Activated naive CD4-positive, alpha-beta T cell (primary cell): ENCODE measurements around the gene TP53TG5.

Experiments
- DNase-seq, 4 experiments: peaks; one replicate each; lab custom pipeline; 2025; lab: John Stamatoyannopoulos, UW

Gene TP53TG5

DNA sequence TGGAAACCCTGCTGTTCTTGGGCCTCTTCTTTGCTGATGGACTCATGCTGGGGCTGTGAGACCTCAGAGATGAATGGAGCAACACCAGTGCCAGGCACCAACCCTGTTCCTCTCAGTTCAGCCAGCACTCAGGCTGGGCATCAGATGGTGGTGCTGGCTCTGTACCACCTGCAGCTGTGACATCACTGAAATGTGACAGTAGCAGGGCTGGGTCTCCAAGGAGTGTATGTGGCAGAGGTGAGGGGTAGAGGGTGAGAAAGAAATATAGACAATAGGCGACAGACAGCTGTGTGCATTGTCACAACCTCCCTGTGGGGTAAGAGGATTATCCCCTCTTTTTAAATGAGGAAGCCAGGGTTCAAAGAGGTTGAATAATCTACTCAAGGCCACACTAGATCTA, at the start of gene TP53TG5:
Gene TP53TG5, minus strand, starts transcription at position 135 of the 400 bp plus-strand sequence. Its CDS starts 89 bp downstream, at position 46.
- DNase-seq = no peak

DNA sequence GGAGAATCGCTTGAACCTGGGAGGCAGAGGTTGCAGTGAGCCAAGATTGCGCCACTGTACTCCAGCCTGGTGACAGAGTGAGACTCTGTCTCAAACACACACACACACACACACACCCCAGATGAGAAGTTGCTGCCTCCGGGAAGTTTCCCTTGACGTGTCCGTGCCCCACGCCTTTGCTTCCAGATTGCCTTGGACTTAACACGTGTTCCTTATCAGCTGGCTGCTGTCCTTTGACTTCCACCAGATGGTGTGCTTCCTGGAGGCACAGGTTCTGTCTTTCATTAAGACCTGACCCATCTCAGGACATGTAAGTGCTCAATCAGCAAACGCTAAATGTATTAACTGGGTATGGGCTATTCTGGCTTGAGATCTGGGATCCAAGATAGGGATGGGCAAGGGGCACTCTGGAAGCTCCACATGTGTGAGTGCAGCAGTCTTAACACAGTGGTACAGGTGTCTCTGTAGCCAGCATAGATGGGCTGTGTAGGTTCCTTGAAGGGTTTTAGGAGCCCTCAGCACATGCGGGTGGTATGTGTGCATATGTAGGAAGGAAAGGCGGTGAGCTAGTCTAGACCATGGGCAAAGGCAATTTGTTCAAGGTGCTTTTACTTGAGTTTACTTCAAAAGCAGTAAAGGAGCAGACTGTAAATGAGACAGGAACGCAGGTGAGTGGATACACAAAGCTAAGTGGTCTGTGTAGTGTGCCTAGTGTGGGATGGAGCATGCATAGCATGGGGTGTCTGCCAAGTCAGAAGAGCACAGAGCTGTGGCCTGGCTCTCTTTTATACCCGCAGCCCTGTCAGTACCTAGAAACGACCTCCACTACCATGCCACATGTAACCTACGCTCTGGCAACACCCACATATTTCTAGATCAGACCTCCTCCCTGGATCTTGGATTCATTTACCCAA, 49.4 kb upstream of the TP53TG5 start:
- DNase-seq = no peak

DNA sequence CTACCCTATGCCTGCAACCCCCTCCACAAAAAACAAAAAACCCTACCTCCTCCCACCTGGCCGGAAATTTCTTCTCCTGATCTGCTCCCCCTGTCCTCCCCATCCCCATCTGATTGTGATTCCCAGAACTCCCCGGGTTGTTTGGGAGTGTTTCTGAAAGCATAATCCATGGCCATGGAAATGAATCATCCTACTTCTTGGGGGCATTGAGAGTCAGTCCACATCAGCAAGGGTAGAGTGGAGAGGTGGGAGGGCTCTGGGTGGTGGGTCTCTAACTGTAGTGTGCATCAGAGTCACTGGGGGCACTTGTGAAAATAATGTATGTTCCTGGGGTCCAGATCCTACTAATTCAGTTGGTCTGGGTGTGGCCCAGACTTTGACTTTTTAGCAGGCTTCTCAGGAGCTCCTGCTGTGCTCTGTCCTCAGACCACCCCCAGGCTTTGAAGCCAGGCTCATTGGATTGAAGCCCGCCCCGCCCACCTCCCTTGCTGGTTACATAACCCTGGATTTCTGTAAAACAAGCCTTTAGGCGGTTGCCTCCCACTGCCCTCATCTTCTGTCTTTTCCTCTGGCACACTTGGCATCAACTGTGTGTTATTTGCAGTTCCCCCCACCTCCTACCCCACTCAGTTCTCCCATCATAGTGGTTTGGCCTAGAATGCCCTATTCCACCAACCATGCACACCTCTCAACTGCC, 48.3 kb upstream of the TP53TG5 start:
- no peak for DNase-seq

DNA sequence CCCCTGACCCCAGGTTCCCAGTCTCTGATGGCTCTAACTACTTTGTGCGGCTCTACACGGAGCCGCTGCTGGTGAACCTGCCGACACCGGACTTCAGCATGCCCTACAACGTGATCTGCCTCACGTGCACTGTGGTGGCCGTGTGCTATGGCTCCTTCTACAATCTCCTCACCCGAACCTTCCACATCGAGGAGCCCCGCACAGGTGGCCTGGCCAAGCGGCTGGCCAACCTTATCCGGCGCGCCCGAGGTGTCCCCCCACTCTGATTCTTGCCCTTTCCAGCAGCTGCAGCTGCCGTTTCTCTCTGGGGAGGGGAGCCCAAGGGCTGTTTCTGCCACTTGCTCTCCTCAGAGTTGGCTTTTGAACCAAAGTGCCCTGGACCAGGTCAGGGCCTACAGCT, 47.4 kb upstream of the TP53TG5 start:
- DNase-seq = no peak

DNA sequence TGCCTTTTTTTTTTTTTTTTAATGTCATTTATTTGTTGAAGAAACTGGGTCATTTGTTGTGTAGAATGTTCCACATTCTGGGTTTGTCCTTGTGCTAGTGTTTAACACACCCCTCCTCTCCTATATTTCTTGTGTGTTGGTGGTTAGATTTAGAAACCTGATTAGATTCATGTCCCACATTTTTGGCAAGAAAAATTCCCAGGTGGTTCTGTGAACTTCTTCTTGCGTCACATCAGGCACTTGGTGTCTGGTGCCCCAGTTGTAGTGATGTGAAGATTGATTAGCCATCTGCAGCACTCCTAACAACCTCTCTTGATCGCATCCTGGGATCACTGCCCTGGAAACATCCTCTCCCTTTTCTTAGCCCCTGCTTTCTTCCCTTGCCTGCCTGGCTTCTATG, 45.6 kb upstream of the TP53TG5 start:
- no peak for DNase-seq

DNA sequence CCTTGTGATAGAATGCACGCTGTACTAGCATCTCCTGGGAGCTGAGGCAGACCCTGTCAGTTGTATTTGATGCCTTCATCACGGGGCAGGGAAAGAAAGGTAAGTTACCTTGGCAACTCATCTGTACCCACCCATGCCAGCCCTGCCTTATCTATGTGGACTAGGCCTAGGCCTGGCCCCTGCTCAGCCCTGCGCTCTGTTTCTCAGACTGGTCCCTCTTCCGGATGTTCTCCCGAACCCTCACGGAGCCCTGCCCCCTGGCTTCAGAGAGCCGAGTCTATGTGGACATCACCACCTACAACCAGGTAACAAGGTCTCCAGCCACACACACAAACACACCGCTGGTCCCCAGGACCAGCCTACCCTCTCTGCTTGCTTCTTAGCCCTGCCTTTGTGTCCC, 42.0 kb upstream of the TP53TG5 start:
- DNase-seq = no peak

DNA sequence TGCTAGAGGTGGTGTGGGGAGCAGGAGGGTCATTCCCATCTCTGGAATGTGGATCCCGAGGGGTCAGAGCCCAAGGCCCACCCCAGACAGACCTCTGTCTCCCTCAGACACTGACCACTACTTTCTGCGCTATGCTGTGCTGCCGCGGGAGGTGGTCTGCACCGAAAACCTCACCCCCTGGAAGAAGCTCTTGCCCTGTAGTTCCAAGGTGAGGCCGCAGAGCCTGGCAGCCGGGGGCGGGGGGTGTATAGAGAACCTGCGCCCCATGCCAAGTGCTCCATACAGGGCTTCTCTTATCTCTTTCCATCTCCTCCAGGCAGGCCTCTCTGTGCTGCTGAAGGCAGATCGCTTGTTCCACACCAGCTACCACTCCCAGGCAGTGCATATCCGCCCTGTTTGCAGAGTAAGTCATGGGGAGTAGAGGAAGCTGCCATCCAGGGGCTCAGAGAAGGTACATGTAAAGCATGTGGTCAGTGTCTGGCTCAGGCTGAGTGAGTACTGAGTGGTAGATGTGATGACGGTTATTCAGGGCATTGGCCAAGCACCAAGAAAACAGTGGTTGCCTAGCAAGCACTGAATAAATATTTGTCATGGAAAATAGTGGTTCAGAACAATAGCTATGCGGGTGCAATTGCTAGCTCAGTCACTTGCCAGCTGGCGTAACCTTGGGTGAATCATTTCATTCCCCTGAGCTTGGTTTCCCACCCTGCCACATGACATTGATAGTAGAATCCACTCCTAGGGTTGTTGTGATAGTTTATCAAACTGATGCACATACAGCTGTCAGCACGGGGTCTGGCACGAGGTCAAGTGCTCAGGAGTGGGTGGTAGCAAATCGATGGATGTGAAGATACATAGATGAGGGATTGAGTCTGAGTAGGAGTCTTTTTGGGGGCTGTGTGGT, 41.3 kb upstream of the TP53TG5 start:
- DNase-seq = no peak

DNA sequence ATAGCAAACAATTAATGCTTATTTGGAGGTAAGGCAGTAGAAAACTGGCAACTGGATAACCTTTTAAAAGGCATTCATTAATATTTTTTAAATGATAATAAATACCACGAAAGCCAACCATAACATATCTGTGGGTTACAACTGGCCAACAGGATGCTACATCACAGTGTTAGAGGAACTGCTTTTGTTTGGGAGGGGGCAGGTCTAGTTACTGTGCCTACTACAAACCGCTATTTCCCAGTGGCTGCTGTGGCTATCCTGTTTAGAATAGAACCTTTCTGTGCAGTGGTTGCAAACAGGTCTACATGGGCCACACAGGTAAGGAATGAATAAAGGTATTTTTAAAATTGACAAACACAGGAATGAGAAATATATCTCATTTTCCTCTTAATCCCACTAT, 38.8 kb upstream of the TP53TG5 start:
- DNase-seq = no peak

DNA sequence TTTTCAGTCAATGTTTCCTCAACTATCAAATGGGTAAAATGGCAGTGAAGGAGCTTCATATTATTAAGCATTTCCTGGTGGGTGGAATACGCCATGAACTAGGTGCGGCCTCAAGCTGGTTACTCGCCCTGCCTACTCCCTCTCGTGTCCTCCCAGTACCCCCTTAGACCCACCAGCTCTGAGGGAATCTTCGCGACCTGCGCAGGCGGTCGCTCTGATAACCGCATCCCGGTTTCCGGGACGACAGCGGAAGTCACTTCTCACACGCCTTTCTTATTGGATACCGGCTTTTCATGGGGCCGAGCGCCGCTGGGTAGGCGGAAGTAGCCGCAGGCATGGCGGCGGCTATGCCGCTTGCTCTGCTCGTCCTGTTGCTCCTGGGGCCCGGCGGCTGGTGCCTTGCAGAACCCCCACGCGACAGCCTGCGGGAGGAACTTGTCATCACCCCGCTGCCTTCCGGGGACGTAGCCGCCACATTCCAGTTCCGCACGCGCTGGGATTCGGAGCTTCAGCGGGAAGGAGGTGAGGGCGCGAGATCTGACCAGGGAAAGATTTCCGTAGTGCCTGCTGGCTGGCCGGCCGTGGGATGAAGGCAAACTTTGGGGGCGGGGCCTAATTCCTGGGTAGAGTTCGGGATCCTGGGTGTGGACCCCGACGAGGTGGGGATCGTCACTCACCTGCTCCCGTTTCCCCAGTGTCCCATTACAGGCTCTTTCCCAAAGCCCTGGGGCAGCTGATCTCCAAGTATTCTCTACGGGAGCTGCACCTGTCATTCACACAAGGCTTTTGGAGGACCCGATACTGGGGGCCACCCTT, 37.9 kb upstream of the TP53TG5 start, which contains the start of gene PIGT:
Gene PIGT, plus strand, starts transcription at position 320 of the 816 bp plus-strand sequence. Its CDS starts 16 bp downstream, at position 336.
- DNase-seq = peak; percentile 60 to 83 (median 72)

DNA sequence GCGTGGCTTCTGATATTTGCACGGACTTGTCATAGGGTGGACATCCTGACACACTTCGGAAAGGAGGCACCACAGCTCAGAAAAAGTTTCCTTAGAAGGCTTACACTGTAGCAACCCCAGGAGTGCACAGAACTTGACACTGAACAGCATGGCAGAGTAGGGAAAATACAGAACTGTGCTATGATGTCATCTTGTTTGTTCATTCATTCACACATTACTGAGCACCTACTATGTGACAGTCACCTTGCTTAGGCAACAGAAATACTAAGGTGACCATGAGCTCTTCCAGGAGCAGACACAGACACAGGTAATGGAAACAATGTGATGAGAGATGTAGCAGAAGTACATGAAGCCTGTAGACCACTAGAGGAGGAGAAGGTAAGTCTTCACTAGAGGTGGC, 35.4 kb upstream of the TP53TG5 start:
- no peak for DNase-seq

DNA sequence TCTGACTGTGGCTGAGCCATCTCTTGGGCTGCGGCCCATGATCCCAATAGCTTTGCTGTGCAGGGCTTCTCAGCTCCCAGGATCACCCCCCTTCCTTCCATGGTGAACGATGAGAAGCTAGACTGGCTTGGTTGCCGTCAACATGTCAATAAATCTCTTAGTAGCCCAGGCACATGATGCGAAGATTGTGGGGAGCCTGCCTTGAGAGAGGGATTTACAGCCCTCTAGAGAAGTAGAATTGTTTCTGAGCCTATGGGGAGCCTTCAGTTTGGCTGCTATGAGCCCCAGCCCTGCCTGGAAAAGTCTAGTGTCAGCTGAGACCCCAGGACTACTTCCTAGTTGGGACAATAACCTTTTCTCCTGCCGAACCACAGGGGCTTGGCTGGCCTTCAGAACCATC, 34.5 kb upstream of the TP53TG5 start:
- DNase-seq = no peak

DNA sequence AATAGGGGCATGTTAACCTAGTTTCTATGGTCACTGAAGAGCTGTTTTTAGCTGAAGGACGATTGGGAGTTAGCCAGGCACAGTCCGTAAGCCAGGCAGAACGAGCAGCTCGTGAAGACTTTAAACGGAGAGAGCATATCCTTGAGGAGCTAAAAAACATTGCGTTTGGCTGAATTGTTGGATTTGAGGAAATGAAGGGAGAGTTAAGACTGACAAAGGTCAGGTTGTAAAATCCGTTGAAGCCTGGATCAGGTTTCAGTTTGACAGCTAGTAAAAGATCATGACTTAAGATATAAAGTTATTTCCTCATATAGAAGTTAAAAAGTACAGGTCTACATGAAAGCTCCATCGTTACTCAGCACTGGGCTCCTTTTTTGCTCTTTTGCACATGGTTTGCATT, 32.8 kb upstream of the TP53TG5 start:
- DNase-seq = no peak

DNA sequence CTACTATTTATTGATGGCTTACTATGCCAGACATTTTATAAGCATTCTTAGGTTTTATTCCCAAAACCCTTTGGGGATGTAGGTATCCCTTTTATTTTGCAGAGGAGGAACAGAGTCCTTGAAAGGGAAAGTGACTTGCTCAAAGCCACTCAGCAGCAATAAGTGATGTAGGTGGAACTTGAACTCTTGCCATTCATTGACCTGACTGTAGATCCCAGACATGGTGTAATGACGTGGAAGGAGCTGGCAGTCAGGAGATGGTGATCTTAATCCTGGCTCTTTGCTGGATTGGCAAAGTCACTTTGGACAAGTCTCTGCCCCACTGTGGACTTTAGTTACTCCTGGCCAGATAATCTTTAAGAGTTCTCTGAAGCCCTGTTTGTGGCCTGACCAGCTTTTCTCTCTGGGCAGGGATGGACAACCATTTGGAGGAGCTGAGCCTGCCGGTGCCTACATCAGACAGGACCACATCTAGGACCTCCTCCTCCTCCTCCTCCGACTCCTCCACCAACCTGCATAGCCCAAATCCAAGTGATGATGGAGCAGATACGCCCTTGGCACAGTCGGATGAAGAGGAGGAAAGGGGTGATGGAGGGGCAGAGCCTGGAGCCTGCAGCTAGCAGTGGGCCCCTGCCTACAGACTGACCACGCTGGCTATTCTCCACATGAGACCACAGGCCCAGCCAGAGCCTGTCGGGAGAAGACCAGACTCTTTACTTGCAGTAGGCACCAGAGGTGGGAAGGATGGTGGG, 31.6 kb upstream of the TP53TG5 start:
- no peak for DNase-seq

DNA sequence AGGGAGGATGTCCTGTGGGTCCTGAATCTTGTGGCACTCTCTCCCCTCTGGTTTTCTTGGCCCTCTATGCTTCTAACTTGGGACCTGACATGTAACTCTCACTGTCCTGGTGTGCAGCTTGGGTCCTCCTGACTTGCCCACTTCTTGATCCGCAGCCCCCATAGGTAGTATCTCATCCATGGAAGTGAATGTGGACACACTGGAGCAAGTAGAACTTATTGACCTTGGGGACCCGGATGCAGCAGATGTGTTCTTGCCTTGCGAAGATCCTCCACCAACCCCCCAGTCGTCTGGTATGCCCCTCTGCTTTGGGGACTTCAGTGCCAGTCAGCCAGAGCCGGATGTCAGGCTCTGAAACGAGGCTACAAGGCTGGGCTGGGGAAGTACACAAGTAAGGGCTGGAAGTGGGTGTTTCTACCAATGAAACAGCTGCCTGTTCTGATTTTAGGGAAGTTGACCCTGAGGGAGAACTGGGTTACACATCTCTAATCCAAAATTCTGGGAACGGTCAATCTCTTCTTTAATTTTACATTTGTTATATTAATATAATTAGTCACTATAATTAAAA, 30.6 kb upstream of the TP53TG5 start:
- no peak for DNase-seq

DNA sequence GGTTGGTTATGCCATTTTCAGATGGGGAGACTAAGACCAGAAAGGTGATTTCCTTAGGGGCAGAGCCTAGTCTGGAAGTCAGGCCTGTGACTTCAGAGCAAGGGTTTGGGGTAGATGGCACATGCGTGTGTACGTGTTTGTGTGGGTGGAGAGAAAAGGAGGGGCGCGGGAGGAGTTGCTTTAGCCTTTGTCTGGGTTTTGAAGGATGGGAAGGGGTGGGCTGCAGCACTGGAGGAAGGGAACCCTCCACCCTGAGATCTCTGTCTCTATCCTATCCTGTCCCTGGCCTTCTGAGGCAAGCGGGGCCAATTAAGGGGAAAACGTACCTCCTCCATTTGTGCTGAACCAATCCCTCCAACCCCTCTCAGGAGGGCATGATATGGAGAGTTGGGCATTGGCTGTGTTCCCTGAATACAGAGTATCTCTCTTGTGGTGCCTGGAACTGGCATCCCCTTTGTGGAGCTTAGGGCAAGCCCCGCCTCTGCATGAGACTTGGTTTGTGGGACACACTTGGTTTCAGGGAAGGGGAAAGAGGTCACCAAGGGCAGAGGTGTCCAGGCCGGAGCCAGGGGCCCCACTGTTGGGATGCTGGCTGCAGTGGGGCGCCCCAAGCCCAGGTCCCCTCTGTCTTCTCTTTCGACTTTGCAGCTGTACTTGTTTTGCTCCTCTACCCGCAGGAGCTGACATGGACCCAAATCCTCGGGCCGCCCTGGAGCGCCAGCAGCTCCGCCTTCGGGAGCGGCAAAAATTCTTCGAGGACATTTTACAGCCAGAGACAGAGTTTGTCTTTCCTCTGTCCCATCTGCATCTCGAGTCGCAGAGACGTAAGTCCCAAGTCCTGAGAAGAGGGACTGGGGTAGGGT, 29.9 kb upstream of the TP53TG5 start, which contains the start of gene DBNDD2:
Gene DBNDD2, plus strand, starts transcription at position 507 of the 863 bp plus-strand sequence. Its CDS starts 179 bp downstream, at position 686.
- peak in 1 of 4 experiments; percentile 4 for DNase-seq

DNA sequence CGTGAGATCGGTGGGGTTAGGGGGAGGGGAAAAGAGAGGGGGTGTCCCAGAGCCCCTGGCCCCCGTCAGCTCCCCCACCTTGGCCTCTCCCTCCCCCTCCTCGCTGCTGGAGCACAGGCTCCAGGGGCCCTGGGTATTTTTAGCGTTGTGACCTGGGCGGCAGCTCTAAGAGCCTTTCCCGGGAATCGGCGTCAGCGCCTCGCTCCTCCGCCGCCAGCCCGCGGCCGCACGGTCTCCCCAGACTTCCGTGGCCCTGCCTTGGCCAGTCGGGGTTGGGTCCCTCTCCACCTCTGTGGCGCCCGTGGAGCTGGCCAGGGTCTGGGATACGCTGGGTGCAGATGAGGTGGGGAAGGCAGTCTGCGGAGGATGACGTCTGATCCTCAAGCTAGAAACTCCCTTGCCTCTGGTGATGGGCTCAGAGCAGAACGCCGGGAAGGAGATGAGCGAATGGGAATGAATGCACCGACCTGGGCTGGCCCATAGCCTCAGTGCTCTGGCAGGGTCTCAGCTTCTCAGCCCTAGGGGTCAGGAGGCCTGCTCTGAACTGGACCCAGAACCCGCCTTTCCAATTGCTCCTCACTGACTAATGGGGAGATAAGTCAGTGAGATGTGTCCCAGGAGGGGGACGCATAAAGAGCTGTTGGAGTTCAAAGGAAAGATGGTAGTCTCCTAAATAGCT, 29.1 kb upstream of the TP53TG5 start:
- DNase-seq = no peak

DNA sequence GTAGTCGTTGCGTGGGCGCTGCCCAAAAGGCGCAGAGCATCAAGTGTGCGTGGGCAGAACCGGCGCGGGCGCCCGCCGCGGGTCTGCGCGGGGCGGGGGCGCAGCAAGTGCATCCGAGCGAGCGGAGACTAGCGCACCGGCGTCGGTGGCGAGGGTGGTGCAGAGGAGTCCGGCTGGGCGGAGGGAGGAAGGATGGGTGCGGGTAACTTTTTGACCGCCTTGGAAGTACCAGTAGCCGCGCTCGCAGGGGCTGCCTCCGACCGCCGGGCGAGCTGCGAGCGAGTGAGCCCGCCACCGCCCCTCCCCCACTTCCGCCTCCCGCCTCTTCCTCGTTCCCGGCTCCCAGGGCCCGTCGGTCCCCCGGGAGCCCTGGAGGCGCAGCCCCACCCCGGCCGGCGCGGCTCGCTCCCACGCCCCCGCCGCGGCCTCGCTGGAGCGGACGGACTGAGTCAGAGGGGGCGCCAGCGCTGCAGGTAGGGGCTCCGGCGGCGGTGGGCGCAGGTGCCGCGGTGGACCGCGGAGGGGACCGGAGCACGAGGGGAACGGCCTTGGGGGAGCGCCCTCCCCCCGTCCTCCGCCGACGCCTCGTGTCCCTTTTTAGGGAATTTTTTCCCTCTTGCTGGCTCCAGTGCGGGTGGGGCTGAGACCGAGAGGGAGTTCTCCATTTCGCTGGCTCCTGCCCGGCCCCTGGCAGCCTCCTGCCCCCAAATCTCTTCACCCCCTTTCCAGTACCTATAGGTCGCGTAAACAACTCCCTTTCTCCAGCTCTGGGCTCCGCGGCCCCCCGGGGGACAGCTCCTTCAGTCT, 28.3 kb upstream of the TP53TG5 start:
- DNase-seq = peak in 2 of 4 experiments; percentile 11 to 31
